Left forelimb (tissue), 1 donor: ENCODE measurements around the gene RBMS3.
"Not testable (repeated sequence)": the region's sequence is repeated elsewhere in the genome, so short reads cannot be mapped to it uniquely, and the experiment has no call there.

Experiments used
- DNase-seq: peaks from one replicate; pipeline ENCODE4 v3.0.0-alpha.2; 2018; ENCODE audit warnings: low spot score

The RBMS3 gene

DNA sequence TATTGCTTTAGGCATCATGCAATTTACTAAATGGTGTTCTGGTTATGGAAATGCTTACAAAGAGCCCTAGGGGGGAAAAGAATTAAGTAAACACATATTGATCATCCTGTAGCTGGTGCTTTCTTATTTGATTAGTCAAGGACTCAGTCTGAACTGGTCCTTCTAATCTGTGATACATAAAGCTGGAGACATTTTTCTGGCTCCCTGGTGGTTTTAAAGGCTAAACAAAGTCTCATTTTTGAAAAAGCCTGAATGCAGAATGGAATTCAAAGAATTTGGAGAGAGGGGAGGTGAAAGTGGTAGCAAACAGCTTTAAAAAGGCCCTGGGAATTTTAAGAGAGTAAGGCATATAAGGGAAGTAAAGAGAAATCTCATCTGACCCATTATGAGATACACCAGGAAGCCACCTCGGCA, 149.7 kb downstream of the RBMS3 start:
- DNase-seq: no peak

DNA sequence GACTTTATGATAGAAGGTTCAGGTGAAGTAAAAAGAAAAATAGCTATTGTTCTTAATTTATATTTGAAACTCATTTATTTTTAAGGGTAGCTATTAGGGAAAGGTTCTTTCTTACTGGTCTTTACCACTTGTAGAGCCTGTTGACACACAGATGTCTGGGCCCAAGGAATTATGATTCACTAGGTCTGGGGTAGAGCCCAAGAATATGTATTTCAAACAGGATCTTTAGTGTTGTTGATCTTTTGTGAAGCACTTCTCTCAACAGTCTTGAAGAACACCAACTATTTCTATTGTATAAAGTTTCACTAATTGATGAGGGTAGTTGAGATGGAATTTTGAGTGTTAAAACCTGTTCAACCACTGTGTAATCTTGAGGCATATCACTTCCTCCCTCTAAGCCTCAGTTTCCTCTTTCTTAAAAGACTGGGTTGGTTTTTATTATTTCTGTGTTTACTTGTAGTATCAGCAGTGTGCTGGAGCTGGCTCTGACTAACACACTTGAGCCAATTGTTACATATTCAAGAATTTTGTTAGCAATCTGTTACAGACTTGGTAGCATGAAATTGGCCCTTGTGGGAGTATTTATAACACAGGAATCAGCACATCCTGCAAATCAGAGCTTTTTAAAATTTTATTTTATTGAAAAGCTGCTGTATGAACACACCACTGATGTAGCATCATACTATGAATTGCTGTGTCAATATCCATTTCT, 155.9 kb downstream of the RBMS3 start:
- no peak for DNase-seq

GRCh38 chr3:29438580-29438979, 157.7 kb downstream of the RBMS3 start:
- DNase-seq: no peak

- DNase-seq: no peak
Measured at GRCh38 chr3:29440413-29441305, 159.8 kb downstream of the RBMS3 start.

DNA sequence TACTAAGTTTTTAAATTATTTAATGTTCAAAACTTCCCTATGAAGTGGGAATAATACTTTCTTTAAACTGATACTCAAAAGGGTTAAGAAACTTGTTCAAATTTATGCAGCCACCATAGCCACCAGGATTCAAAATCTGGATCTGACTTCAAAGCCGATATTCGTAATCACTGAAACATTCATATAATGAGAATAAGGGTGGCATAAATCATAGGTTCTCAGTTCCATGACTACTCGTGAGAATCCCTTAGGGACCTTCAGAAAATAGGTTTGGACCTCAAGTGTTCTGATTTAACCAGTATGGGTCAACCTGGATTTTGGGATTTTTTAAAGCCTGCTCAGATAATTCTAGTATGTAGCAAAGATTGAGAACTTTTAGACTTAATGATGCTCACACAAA, 160.6 kb downstream of the RBMS3 start:
- no peak for DNase-seq

DNA sequence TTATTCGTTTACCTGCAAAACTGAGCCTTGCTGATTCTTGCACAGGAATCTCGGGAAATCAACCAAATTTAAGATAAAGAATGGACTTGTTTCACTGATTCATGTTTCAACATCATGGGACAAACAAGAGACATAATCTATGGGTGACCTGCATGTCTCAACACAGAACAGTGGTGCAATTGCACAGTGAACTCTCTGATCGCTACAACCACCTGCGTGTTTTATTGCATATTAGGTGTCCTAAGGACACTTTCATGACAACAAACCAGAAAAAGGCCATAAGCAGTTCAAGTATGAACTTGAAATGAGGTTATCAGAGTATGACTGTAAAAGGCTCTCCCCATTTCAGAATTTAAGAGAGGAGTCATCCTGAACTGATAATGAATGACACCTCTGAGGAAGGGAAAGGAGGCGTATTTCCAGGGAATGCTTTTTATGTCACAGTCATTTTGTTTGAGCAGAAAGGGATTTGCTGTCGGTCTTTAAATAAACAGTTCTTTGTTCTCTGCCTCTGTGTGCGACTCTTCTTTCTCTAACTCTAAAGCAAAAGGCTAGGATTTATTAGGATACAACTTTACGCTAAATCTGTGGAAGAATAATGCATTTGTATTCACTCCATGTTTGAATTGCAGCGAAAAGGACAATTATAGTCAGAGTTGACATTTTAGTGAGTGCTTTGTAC, 167.2 kb downstream of the RBMS3 start:
- DNase-seq: no peak

DNA sequence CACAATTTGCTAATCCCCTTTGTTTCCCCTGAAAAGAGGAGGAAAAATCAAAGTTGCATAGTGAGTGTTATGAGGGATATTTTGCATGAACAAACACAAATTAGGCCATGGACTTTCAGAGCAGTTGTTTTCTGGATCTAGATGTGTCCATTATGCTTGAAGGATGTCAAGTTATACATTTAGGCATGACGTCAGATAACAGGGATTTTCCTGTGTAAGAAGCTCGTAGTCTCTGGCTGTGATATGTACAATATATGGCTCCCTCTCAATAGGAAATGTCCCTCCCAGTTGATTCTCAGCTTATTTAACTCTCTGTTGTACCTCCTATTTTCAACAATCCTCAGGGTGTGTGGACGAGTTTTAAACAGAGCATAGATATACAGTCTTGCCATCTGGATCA, 171.0 kb downstream of the RBMS3 start:
- no peak for DNase-seq

DNA sequence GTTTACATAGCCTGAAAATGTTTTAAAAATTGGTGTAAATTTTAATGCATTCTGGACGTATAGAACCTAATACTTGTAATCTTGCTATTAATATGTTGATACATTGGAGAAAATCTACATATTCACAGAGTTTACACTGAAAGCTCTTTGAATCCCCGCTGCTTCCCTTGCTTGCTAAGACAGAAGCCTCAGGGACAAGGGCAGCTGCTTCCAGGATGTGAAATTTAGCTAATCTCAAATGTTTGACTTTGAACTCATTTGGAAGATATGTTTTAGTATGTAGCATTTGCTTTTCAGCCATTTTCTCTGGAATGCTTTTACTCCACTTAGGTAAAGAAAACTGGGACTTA, 172.0 kb downstream of the RBMS3 start:
- no peak for DNase-seq

DNA sequence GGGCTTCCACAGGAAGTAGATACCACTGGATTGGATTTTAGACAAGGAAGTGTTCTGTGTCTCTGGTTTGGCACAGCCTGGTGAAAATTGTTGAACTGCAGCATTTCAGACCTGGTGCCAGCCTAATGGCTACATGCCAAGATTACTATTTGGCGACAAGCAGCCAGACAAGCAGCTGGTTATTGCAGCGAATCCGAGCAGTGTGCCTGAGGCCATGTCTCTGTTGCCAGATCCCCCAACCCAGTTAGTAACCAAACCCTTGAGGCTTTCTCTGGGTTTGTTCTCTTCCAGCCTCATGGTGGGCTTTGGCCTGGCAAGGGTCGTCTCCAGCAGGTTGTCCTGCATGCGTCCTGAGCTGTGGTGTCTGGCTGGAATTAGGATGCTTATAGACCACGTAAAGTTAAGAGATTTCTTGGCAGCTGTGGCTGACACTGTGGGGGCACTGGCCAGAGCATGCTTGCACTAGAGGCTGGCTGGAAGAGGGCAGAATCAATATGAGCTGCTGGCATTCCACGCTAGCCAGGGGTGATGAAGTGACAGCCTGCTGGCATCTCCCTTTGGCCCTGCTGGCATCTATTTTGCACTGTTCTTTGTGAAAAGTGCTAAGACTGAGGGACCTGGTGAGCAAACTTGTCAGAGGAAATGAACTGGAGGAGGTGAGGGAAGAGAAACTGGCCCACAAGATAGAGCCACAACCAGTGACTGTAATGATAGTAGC, 172.6 kb downstream of the RBMS3 start:
- peak; percentile 66 for DNase-seq

GRCh38 chr3:29454161-29454611, 173.3 kb downstream of the RBMS3 start:
- DNase-seq: no peak

GRCh38 chr3:29456901-29457300, 176.0 kb downstream of the RBMS3 start:
- no peak for DNase-seq

DNA sequence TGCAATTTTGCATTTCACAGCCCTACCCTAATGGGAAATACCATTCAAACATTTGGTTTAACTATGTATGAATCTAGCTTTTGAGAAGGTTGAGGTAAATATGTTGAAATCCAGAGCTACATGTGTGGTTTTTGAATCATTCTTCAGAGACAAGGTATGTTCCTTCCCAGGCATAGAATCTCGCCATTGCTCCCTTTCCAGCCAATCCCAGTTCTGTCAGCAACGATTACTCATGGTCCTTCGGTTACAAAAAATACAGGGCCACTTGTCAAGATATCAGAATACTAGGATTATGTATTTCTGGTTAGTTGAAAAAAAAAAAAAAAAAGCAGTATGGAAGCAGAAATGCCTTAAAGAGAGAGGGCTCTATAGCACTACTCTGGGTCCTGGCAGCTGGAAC, 182.4 kb downstream of the RBMS3 start:
- no peak for DNase-seq

DNA sequence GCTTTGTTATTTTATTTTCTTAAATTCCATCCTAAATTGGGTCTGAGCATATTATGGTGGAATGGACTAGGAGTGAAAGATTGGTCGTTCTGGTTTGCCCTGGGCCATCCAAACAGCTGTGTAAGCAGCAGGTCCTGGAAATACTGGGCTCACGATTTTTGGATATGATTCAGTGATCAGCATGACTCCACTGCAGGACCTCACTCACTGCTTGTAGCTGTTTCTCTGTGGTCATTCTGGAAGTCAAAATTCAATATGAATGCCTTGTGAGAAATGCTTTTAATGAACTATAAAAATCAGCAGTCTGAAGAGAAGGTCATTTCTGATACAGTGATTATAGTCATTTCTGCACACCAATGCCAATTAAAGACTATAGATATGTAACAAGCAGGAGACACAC, 185.0 kb downstream of the RBMS3 start:
- no peak for DNase-seq

- no peak for DNase-seq
Measured at GRCh38 chr3:29466442-29466841, 185.6 kb downstream of the RBMS3 start.

DNA sequence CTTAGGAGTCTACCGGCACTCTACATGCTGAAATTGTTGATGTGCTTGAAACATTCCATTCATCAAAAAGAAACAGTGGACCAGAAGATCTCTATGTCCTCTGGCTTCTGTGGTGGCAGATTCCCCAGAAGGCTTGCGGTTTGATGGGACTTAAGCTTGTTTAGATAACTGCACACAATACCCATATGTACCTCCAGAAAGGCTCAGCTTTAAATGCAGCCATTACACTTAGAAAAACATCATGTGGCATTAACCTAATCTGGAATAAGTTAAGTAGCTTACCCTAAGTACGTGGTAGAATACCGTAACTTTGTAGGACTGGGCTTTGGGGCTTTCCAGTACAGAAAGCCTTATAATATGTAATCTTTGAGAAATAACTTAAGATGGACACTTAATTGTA, 187.3 kb downstream of the RBMS3 start:
- DNase-seq: no peak

GRCh38 chr3:29473481-29474170, 192.8 kb downstream of the RBMS3 start:
- DNase-seq: not testable (repeated sequence)

DNA sequence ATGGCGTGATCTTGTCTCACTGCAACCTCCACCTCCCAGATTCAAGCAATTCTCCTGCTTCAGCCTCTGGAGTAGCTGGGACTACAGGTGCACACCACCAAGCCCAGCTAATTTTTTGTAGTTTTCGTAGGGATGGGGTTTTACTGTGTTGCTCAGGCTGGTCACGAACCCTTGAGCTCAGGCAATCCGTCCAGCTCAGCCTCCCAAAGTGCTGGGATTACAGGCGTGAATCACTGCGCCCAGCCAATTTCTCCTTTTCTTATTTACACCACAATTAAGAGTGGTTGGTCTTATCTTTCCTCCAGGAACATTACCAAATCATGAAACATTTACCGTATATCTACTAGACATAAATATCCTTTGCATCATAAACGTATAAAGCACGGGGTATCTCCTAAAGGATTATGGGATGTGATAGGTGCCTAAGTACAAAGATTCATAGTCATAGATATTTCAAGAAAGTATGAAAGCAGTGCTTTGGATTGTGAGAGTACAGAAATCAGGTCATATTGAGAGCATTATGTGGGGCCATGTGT, 194.5 kb downstream of the RBMS3 start:
- DNase-seq: no peak

DNA sequence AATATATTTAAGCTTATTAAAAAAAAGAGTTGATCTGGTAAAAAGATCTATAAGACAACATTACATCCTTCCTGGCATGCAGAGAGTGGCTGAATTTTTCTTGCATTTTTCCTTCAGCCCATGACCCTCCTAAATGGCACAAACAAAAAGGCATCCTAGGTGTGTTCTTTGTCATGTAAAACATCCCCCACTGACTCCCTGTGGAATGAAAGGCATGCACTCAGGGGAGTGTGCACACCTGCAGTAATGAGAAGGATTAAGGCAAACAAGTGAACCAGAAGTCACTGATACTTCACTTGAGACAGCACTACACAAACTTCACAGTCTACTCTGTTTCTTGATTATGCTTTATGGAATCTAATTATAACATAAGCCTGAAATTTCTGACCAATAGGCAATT, 195.0 kb downstream of the RBMS3 start:
- no peak for DNase-seq

DNA sequence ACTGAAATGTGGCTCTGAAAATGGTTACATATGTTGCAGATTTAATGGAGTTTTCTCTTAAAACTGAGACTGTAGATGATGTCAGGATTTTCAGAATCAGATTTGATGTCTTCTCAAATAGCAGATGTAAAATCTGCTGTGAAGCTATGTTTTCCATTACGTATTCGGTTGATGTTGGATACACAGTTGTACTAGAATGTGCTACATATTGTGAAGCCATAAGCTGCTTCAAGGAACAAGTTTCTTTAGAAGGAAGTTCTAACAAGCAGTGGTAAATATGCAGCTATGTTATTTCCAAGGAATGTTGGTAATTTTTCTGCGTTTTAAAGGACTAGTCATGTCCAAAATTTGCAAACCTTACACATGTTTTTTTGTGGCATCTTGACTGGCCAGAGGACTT, 197.7 kb downstream of the RBMS3 start:
- DNase-seq: no peak

GRCh38 chr3:29481249-29481648, 200.4 kb downstream of the RBMS3 start:
- no peak for DNase-seq
